Glutamatergic neuron (in vitro differentiated cells): ENCODE results near the gene GJB6. TPM values are rescaled to one million over a fixed set of nuclear protein-coding genes. Genes with fewer than 3 reads are reported as not detected.
"Not testable (repeated sequence)": the region's sequence is repeated elsewhere in the genome, so short reads cannot be mapped to it uniquely, and the experiment has no call there.

Source experiments
- DNase-seq: peaks from one replicate; pipeline ENCODE4 v3.0.0; 2022
- H3K27ac Mint-ChIP-seq: one replicate; pipeline ENCODE4 v1.8.0; 2020; ENCODE audit warnings: mild to moderate bottlenecking, mixed read lengths, inconsistent platforms; ENCODE audit not compliant: unreplicated experiment
- H3K27me3 Mint-ChIP-seq: one replicate; pipeline ENCODE4 v1.8.0; 2020; ENCODE audit warnings: mild to moderate bottlenecking, moderate library complexity, mixed read lengths, inconsistent platforms; ENCODE audit not compliant: unreplicated experiment
- H3K36me3 Mint-ChIP-seq: one replicate; pipeline ENCODE4 v1.8.0; 2020; ENCODE audit warnings: mild to moderate bottlenecking, mixed read lengths, inconsistent platforms; ENCODE audit not compliant: unreplicated experiment
- H3K4me1 Mint-ChIP-seq: one replicate; pipeline ENCODE4 v1.8.0; 2020; ENCODE audit warnings: mild to moderate bottlenecking, low read depth, mixed read lengths, inconsistent platforms; ENCODE audit not compliant: unreplicated experiment
- H3K4me3 Mint-ChIP-seq: one replicate; pipeline ENCODE4 v1.8.0; 2020; ENCODE audit warnings: mild to moderate bottlenecking, mixed read lengths, inconsistent platforms; ENCODE audit not compliant: unreplicated experiment
- H3K9me3 Mint-ChIP-seq: one replicate; pipeline ENCODE4 v1.8.0; 2020; ENCODE audit warnings: mild to moderate bottlenecking, moderate library complexity, mixed read lengths, inconsistent platforms; ENCODE audit not compliant: unreplicated experiment
- CTCF ChIP-seq: fragments of 200-600 bp; sonication (generic); IDR thresholded peaks from one replicate; pipeline ENCODE4 v1.5.0; 2021; ENCODE audit not compliant: partially characterized antibody, unreplicated experiment
- long read RNA-seq: library from polyadenylated mRNA; unstranded; transcript quantifications from one replicate; pipeline ENCODE4 v2.0.0, GENCODE V29; 2020; ENCODE audit not compliant: unreplicated experiment
- total RNA-seq: library from RNA; stranded (reverse); fragmentation: NEBNext Ultra II Directional; extraction: Animal tissue kit (Norgen Biotek cat#: 25700); gene quantifications from one replicate; pipeline ENCODE4 v1.2.1, GENCODE V29; 2021; ENCODE audit not compliant: unreplicated experiment

The GJB6 gene
- total RNA-seq = not detected
- long read RNA-seq = 0 reads

- Mint-ChIP-seq H3K9me3 (peaks cover 3% of the 10 kb centered on the region), H3K4me3 (peak within 1 kb of the TSS; percentile 50), H3K27me3 (peaks cover 15% of the 10 kb centered on the region), H3K36me3 (peaks cover 2% of the 10 kb centered on the region), H3K4me1 (peaks cover 2% of the 10 kb centered on the region), H3K27ac (no peak within 1 kb of the TSS)
- TF ChIP-seq CTCF = no peak
- peak; percentile 53 for DNase-seq
Measured at GRCh38 chr13:20231839-20232555, at the start of gene GJB6. Gene GJB6 (minus strand): TSS chr13:20232319. CDS start chr13:20223480, 8,839 bp downstream.

GRCh38 chr13:20276901-20277300, 44.8 kb upstream of the GJB6 start:
- H3K4me1 Mint-ChIP-seq, H3K27ac Mint-ChIP-seq, H3K36me3 Mint-ChIP-seq, H3K4me3 Mint-ChIP-seq, H3K9me3 Mint-ChIP-seq, H3K27me3 Mint-ChIP-seq, DNase-seq: not testable (repeated sequence)

GRCh38 chr13:20274466-20274865, 42.3 kb upstream of the GJB6 start:
- DNase-seq = no peak
- Mint-ChIP-seq H3K4me3 (no peak overlapping the region), H3K9me3 (no peaks in the 10 kb centered on the region), H3K27me3 (no peaks in the 10 kb centered on the region), H3K27ac (no peak overlapping the region), H3K4me1 (no peaks in the 10 kb centered on the region), H3K36me3 (no peaks in the 10 kb centered on the region)
- TF ChIP-seq CTCF = no peak

- no peak overlapping the region for H3K4me3 Mint-ChIP-seq
- H3K27me3 Mint-ChIP-seq = no peaks in the 10 kb centered on the region
- H3K36me3 Mint-ChIP-seq = no peaks in the 10 kb centered on the region
- no peak overlapping the region for H3K27ac Mint-ChIP-seq
- no peaks in the 10 kb centered on the region for H3K4me1 Mint-ChIP-seq
- H3K9me3 Mint-ChIP-seq = no peaks in the 10 kb centered on the region
- no peak for DNase-seq
- TF ChIP-seq CTCF = no peak
Measured at GRCh38 chr13:20272588-20273171, 40.6 kb upstream of the GJB6 start.

- DNase-seq = no peak
- no peaks in the 10 kb centered on the region for H3K27me3 Mint-ChIP-seq
- no peak overlapping the region for H3K4me3 Mint-ChIP-seq
Measured at GRCh38 chr13:20272104-20272503, 40.0 kb upstream of the GJB6 start.

More at GRCh38 chr13:20272104-20272503, 40.0 kb upstream of the GJB6 start:
- Mint-ChIP-seq H3K9me3 (no peaks in the 10 kb centered on the region), H3K36me3 (no peaks in the 10 kb centered on the region), H3K4me1 (no peaks in the 10 kb centered on the region), H3K27ac (no peak overlapping the region)
- TF ChIP-seq CTCF = no peak
